Neural cell (in vitro differentiated cells): ENCODE results near the gene TFB1M. TPM values are rescaled to one million over a fixed set of nuclear protein-coding genes. Genes with fewer than 3 reads are reported as not detected.

Experiments
- H2AFZ ChIP-seq: fragments of 200-600, 300-800 bp; sonication (generic), shearing (Covaris generic); 2 replicates; pipeline ENCODE4 v1.6.0; 2014; ENCODE audit warnings: low read depth, mild to moderate bottlenecking, antibody characterized with exemption, low read length, moderate library complexity
- H3F3A ChIP-seq: fragments of 200-600 bp; shearing (Covaris generic); 2 replicates; pipeline ENCODE4 v1.6.1; 2016; ENCODE audit warnings: mild to moderate bottlenecking, moderate library complexity, mixed read lengths, antibody characterized with exemption, low read length; ENCODE audit not compliant: insufficient read depth, poor library complexity, severe bottlenecking
- H3K27ac ChIP-seq: fragments of 200-600, 300-800 bp; sonication (generic), shearing (Covaris generic); 2 replicates; pipeline ENCODE4 v1.5.1; 2014; ENCODE audit warnings: mild to moderate bottlenecking, low read length, moderate library complexity
- H3K27me3 ChIP-seq: fragments of 300-800, 200-600 bp; sonication (generic), shearing (Covaris generic); 2 replicates; pipeline ENCODE4 v1.6.0; 2014; ENCODE audit warnings: mild to moderate bottlenecking, low read depth, low read length, moderate library complexity; ENCODE audit not compliant: insufficient read depth
- H3K36me3 ChIP-seq: fragments of 300-800, 200-600 bp; sonication (generic), shearing (Covaris generic); 2 replicates; pipeline ENCODE4 v1.5.1; 2014; ENCODE audit warnings: mild to moderate bottlenecking, antibody characterized with exemption, low read length, moderate library complexity; ENCODE audit not compliant: insufficient read depth
- H3K4me2 ChIP-seq: fragments of 300-800, 200-600 bp; sonication (generic), shearing (Covaris generic); 2 replicates; pipeline ENCODE4 v1.6.0; 2014; ENCODE audit warnings: mild to moderate bottlenecking, low read length
- H3K4me3 ChIP-seq: fragments of 300-800, 200-600 bp; sonication (generic), shearing (Covaris generic); 2 replicates; pipeline ENCODE4 v1.5.1; 2014; ENCODE audit warnings: mild to moderate bottlenecking, low read length, moderate library complexity
- H3K79me2 ChIP-seq: fragments of 200-600 bp; shearing (Covaris generic); replicated peaks from 2 replicates; pipeline ENCODE4 v1.6.0; 2014; ENCODE audit warnings: mild to moderate bottlenecking, low read length, moderate library complexity; ENCODE audit not compliant: insufficient read depth
- H3K9ac ChIP-seq: fragments of 300-800, 200-600 bp; sonication (generic), shearing (Covaris generic); 2 replicates; pipeline ENCODE4 v1.6.1; 2016; ENCODE audit warnings: mild to moderate bottlenecking, low read length, mixed read lengths
- H3K9me2 ChIP-seq: fragments of 200-600 bp; shearing (Covaris generic); 2 replicates; pipeline ENCODE4 v1.6.1; 2016; ENCODE audit warnings: mild to moderate bottlenecking, low read length, mixed read lengths; ENCODE audit not compliant: insufficient read depth
- H3K9me3 ChIP-seq: fragments of 200-600, 300-800 bp; sonication (generic), shearing (Covaris generic); 2 replicates; pipeline ENCODE4 v1.6.1; 2016; ENCODE audit warnings: mild to moderate bottlenecking, mixed run types, low read length, moderate library complexity, mixed read lengths
- H4K20me1 ChIP-seq: fragments of 200-600 bp; shearing (Covaris generic); 2 replicates; pipeline ENCODE4 v1.6.1; 2016; ENCODE audit warnings: mild to moderate bottlenecking, mixed run types; ENCODE audit not compliant: insufficient read depth
- EP300 ChIP-seq: fragments of 450-650 bp; conservative IDR thresholded peaks from 2 replicates; pipeline ENCODE4 v1.6.1; 2014; ENCODE audit warnings: antibody characterized with exemption, mild to moderate bottlenecking, moderate library complexity; ENCODE audit not compliant: poor library complexity, severe bottlenecking
- EZH2 ChIP-seq: fragments of 200-600, 300-800 bp; shearing (Covaris generic), sonication (generic); IDR thresholded peaks from 2 replicates; pipeline ENCODE4 v1.6.1; 2014; ENCODE audit warnings: antibody characterized with exemption, low read length, borderline replicate concordance, mild to moderate bottlenecking; ENCODE audit not compliant: insufficient read depth, poor library complexity, severe bottlenecking
- MXI1 ChIP-seq: fragments of 450-650 bp; conservative IDR thresholded peaks from 2 replicates; pipeline ENCODE4 v1.6.1; 2014; ENCODE audit warnings: antibody characterized with exemption, mild to moderate bottlenecking; ENCODE audit not compliant: poor library complexity, severe bottlenecking
- POLR2AphosphoS5 ChIP-seq: IDR thresholded peaks from 2 replicates; pipeline ENCODE4 v1.6.1; 2012
- RAD21 ChIP-seq: fragments of 450-650 bp; conservative IDR thresholded peaks from 2 replicates; pipeline ENCODE4 v1.6.1; 2014; ENCODE audit warnings: antibody characterized with exemption, mild to moderate bottlenecking, moderate library complexity
- SMC3 ChIP-seq: fragments of 450-650 bp; conservative IDR thresholded peaks from 2 replicates; pipeline ENCODE4 v1.6.1; 2014; ENCODE audit warnings: antibody characterized with exemption, mild to moderate bottlenecking, moderate library complexity; ENCODE audit not compliant: poor library complexity
- TAF1 ChIP-seq: IDR thresholded peaks from 2 replicates; pipeline ENCODE4 v1.6.1; 2012; ENCODE audit warnings: low read depth
- polyA plus RNA-seq: library from polyadenylated mRNA; depleted of rRNA; stranded (reverse); fragments of >200 nt; gene quantifications from 2 replicates; pipeline ENCODE4 v1.2.3, GENCODE V29; 2014
- TF ChIP-seq, protein P1 (sequence below): fragments of 450-650 bp; IDR thresholded peaks from 2 replicates; pipeline ENCODE4 v1.5.1; 2014; ENCODE audit warnings: antibody characterized with exemption, mild to moderate bottlenecking, moderate library complexity; ENCODE audit not compliant: poor library complexity, severe bottlenecking
- TF ChIP-seq, protein P2 (sequence below): IDR thresholded peaks from 2 replicates; pipeline ENCODE4 v1.6.1; 2012; ENCODE audit warnings: borderline replicate concordance

TFB1M gene
- polyA plus RNA-seq, 1 donor from 2014 or later = 15.5 TPM

DNA sequence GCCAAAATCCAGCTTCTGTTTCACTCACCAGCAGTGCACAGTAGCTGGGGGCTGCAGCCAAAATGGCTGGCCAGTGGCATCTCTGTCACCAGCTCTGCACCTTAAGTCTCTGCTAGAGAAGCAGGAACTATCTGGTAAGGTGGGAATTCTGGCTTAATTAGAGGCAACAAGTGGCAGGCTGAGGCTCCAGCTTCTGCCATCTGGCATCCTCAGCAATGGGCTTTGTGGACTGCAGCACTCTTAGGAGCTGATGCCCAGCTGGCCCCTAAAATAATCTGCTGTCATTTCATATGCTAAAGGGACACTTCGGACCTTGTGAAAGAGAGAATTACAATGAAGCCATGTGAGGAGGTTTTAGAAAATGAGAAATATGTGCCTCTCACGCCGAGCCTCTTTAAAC is 55.1 kb downstream of the TFB1M start:
- no peaks in the 10 kb centered on the region for H3K9me3 ChIP-seq
- H3K9me2 ChIP-seq = no peaks in the 10 kb centered on the region
- H3K4me2 ChIP-seq = no peak overlapping the region
- peaks cover 4% of the 10 kb centered on the region for H3K36me3 ChIP-seq
- H2AFZ ChIP-seq = no peak overlapping the region
- no peaks in the 10 kb centered on the region for H3F3A ChIP-seq
- H3K79me2 ChIP-seq = no peaks in the 10 kb centered on the region
- H3K4me3 ChIP-seq = no peak overlapping the region
- H4K20me1 ChIP-seq = no peaks in the 10 kb centered on the region
- no peaks in the 10 kb centered on the region for H3K27me3 ChIP-seq
- H3K27ac ChIP-seq = no peak overlapping the region
- no peak for TF ChIP-seq SMC3
- TF ChIP-seq RAD21 = no peak
- TF ChIP-seq MXI1 = no peak
- no peak for TF ChIP-seq EZH2
- TF ChIP-seq, protein P1, sequence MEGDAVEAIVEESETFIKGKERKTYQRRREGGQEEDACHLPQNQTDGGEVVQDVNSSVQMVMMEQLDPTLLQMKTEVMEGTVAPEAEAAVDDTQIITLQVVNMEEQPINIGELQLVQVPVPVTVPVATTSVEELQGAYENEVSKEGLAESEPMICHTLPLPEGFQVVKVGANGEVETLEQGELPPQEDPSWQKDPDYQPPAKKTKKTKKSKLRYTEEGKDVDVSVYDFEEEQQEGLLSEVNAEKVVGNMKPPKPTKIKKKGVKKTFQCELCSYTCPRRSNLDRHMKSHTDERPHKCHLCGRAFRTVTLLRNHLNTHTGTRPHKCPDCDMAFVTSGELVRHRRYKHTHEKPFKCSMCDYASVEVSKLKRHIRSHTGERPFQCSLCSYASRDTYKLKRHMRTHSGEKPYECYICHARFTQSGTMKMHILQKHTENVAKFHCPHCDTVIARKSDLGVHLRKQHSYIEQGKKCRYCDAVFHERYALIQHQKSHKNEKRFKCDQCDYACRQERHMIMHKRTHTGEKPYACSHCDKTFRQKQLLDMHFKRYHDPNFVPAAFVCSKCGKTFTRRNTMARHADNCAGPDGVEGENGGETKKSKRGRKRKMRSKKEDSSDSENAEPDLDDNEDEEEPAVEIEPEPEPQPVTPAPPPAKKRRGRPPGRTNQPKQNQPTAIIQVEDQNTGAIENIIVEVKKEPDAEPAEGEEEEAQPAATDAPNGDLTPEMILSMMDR = no peak
- H3K9ac ChIP-seq = no peak overlapping the region

DNA sequence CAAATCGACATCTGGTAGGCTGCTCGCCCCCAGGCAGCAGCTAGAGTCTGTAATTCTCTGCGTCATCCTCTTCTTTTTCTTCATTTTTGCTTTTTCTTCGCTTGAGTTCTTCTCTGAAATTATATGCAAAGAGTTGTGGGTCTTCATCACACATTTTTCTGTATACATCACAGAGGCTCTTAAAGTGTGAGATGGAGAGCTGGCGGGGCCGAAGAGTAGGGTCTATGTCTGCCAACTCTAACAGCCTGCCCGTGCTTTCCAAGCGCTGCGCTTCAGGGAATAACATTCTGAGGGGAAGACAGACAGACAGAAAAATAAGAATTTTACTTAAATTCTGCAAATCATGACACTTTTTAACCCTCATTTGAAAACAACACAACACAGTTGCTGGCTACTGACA is 56.5 kb downstream of the TFB1M start:
- Histone ChIP-seq H3K4me2 (no peak overlapping the region), H3K4me3 (no peak overlapping the region), H3K9ac (no peak overlapping the region), H3K9me3 (no peaks in the 10 kb centered on the region), H2AFZ (no peak overlapping the region), H3K79me2 (no peaks in the 10 kb centered on the region), H3F3A (no peaks in the 10 kb centered on the region), H3K36me3 (peaks cover 4% of the 10 kb centered on the region), H3K27me3 (no peaks in the 10 kb centered on the region), H3K9me2 (no peaks in the 10 kb centered on the region), H3K27ac (no peak overlapping the region), H4K20me1 (no peaks in the 10 kb centered on the region)
- TF ChIP-seq EZH2 (no peak), MXI1 (no peak), RAD21 (no peak), SMC3 (no peak), TAF1 (no peak), POLR2AphosphoS5 (no peak), EP300 (no peak)
- TF ChIP-seq, protein P2, sequence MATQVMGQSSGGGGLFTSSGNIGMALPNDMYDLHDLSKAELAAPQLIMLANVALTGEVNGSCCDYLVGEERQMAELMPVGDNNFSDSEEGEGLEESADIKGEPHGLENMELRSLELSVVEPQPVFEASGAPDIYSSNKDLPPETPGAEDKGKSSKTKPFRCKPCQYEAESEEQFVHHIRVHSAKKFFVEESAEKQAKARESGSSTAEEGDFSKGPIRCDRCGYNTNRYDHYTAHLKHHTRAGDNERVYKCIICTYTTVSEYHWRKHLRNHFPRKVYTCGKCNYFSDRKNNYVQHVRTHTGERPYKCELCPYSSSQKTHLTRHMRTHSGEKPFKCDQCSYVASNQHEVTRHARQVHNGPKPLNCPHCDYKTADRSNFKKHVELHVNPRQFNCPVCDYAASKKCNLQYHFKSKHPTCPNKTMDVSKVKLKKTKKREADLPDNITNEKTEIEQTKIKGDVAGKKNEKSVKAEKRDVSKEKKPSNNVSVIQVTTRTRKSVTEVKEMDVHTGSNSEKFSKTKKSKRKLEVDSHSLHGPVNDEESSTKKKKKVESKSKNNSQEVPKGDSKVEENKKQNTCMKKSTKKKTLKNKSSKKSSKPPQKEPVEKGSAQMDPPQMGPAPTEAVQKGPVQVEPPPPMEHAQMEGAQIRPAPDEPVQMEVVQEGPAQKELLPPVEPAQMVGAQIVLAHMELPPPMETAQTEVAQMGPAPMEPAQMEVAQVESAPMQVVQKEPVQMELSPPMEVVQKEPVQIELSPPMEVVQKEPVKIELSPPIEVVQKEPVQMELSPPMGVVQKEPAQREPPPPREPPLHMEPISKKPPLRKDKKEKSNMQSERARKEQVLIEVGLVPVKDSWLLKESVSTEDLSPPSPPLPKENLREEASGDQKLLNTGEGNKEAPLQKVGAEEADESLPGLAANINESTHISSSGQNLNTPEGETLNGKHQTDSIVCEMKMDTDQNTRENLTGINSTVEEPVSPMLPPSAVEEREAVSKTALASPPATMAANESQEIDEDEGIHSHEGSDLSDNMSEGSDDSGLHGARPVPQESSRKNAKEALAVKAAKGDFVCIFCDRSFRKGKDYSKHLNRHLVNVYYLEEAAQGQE = no peak
- TF ChIP-seq, protein P1 = no peak
